HG02852 (cell line): ENCODE data around the gene CRYBA4.

Experiments
- ATAC-seq: cut with Tn5 transposase; IDR thresholded peaks from one replicate; pipeline ENCODE4 v1.9.1; 2021; ENCODE audit warnings: mild to moderate bottlenecking, moderate library complexity; ENCODE audit not compliant: unreplicated experiment

Gene CRYBA4

GRCh38 chr22:26621663-26622062, at the start of gene CRYBA4:
Gene CRYBA4, plus strand, starts transcription at chr22:26621963. Its CDS starts 634 bp downstream, at chr22:26622597.
- no peak for ATAC-seq

DNA sequence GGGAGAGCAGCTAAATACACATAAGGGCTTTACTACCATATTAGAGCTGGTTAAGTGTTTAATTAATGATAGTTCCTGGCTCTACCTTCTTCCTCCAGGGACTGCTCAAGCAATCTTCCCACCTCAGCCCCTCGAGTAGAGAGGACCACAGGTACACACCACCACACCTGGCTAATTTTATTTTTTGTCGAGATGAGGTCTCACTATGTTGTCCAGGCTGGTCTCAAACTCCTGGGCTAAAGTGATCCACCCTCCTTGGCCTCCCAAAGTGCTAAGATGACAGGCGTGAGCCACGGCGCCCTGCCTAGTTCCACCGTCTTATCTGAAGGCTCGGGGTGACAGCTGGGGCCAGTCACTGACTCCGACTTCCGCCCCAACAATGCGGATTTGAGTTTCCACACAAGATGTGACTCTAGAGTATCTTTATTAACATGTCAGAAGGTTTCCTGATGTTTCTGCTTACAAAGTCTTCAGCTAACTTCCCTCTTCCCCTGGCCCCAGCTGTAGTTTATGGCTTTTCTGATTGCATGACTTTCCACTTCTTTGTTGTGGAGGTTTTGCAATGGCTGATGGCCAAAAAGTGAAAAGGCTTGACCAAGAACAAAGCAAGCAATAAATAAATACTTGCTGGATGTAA, 48.6 kb upstream of the CRYBA4 start:
- ATAC-seq: no peak

DNA sequence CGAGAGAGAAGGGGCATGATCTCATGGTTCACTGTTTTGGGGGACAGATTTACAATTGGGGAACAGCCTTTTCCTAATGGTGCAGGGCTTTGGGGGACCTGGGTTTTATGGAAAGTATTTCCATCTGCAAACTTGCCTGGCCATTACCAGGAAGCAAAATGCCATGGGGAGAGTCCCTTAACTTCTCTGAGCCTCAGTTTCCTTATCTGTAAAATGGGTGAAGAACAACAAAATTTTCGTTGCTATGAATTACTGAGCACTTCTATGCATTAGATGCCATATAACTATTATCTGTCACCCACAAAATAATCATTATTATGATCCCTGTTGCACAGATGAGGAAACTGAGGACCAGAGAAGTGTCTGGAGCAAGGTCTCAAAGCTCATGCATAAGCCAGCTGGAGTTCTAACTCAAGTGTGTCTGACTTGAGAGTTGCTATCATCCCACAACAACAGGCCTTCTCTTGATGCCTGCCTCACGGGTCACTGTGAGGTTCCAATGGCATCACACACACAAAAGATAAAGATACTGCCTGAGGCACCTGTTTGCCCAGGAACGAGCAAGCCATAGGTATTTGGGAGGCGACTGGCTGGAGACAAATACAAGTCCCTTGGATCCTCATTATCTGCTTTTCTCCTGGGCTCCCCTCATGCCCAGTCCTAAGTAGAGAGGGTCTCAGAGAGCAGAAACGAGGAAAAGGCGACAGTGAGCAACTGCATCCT, 47.6 kb upstream of the CRYBA4 start:
- ATAC-seq: no peak

- ATAC-seq: no peak
Observed at GRCh38 chr22:26576026-26576680, 45.6 kb upstream of the CRYBA4 start.

- no peak for ATAC-seq
Observed at GRCh38 chr22:26577081-26577480, 44.7 kb upstream of the CRYBA4 start.

- peak; percentile 74 for ATAC-seq
Observed at GRCh38 chr22:26579331-26579886, 42.4 kb upstream of the CRYBA4 start.

- ATAC-seq: no peak
Observed at GRCh38 chr22:26580240-26580962, 41.4 kb upstream of the CRYBA4 start.

- ATAC-seq: no peak
Observed at GRCh38 chr22:26581026-26581425, 40.7 kb upstream of the CRYBA4 start.

DNA sequence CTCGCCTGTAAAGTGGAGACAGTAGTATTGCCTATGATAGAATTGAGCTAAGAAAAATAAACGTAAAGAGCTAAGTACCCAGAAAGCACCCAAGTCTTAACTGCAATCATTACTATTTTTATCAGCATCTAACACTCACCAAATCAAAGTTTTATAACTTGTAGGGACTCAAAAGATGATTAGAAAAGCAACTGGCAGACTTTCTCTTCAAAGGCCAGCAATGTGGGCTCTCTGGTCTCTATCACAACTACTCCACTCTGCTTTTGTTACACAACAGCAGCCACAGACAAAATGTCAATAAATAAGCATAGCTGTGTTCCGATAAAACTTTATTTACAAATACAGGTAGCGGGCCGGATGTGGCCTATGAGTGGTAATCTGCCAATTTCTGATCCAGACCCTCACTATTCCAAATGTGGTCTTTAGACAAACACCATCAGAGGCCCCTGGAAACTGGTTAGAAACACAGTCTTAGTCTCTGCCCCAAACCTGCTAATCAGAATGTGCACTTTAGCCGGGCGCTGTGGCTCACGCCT, 40.1 kb upstream of the CRYBA4 start:
- ATAC-seq: no peak

GRCh38 chr22:26584010-26584409, 37.8 kb upstream of the CRYBA4 start:
- no peak for ATAC-seq

DNA sequence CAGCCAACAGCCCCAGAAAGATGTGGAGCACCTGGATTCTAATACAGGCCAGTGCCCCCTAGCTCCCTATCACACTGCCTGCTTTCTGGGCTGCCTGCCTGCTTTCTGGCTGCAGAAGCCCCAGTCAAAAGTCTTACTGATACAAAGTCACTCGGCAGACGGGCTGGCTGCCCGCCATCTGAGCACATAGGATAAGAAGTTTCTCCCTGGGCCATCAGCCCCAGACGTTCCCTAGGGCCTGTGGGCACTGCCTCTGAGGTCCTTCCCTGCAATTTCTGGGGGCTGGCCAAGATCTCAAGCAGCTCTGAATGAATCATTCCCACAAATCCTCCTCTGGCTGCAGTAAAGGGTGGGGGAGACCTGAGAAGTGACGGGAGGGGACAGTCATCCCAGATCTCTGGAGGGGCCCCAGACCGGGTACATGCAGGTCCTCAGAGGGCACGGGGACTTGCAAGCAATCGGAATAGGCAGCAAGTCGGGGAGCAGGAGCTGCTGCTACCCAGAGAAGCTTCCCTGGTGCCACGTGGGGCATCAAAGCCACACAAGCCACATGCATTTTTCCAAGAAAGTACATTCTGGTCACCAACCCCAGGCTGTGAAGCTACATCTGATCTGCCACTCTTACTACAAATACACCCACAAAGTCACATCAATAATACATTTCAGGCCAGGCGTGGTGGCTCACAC, 36.5 kb upstream of the CRYBA4 start:
- ATAC-seq: no peak

DNA sequence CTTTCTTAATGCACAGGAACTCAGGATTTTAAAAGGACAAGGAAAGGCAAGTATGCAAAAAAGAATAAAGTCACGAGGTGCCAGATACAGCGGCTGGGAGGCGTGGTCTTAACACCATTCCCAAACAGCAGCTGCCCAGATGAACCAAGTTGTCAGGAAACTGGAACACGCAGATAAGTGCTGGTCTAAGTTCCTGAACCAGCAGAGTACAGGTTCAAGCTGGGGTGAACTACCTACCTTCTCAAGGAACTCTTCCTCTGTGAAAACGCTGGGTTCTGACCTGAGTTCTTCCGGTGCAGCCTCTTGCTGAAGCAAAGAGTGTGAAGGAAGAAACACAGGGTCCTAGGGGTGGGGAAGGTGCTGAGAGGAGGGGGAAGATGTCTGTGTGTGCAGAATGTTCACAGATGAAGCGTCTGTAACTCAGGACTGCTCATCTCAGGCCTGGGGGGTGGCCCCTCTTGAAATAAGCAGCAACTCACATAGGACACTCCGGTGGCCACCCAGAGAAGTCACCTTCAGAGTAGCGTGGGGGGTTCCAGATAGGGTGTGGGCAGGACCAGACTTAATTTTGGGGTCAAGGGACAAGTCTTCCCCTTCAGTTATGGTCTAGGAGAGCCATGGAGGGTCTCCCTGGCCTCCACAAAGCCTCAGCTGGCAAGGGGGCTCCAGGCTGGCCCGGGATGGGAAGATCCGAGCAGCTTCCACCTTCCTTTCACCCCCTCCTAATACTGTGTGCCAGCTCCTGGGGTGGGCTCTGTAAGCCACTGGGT, 35.0 kb upstream of the CRYBA4 start:
- no peak for ATAC-seq

- no peak for ATAC-seq
Observed at GRCh38 chr22:26587991-26588613, 33.7 kb upstream of the CRYBA4 start.

- ATAC-seq: no peak
Observed at GRCh38 chr22:26588729-26589366, 32.9 kb upstream of the CRYBA4 start.

- ATAC-seq: peak; percentile 28
Observed at GRCh38 chr22:26589367-26589844, 32.4 kb upstream of the CRYBA4 start.

- ATAC-seq: peak; percentile 68
Observed at GRCh38 chr22:26589845-26590736, 31.7 kb upstream of the CRYBA4 start, which contains the start of gene TPST2. Gene TPST2, minus strand, starts transcription at chr22:26590132. Its CDS starts 48,502 bp downstream, at chr22:26541630.

DNA sequence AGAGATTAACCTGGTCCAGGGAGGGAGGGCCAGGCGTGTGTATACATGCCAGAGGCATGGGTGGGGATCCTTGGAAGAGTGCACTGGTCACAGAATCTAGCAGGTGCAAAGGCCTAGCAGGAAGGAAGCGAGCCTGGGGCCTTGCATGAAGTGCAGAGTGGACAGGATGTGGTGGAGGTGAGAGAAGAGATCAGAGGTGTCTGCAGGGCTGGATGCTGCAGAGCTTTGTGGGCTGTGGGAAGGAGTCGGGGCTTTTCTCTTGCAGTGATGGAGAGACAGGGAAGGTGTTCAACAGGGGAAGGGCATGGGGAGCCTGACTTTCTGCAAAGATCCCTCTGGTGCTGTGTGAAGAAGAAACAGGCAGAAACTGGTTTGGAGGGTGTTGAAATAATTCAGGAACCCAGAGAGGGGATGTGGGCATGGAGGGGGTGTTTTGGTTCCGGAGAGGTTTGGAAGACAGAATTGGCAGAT, 29.3 kb upstream of the CRYBA4 start:
- no peak for ATAC-seq
